GM19468 (cell line): ENCODE results near the gene KANSL2.
"Not testable (repeated sequence)": the region's sequence is repeated elsewhere in the genome, so short reads cannot be mapped to it uniquely, and the experiment has no call there.

Source experiments
- ATAC-seq: cut with Tn5 transposase; IDR thresholded peaks from one replicate; pipeline ENCODE4 v1.9.1; 2021; ENCODE audit warnings: mild to moderate bottlenecking, moderate library complexity, moderate number of reproducible peaks; ENCODE audit not compliant: unreplicated experiment; ENCODE audit errors: extremely low read depth

KANSL2 gene

GRCh38 chr12:48622997-48623396 is 59.0 kb downstream of the KANSL2 start:
- ATAC-seq: not testable (repeated sequence)

DNA sequence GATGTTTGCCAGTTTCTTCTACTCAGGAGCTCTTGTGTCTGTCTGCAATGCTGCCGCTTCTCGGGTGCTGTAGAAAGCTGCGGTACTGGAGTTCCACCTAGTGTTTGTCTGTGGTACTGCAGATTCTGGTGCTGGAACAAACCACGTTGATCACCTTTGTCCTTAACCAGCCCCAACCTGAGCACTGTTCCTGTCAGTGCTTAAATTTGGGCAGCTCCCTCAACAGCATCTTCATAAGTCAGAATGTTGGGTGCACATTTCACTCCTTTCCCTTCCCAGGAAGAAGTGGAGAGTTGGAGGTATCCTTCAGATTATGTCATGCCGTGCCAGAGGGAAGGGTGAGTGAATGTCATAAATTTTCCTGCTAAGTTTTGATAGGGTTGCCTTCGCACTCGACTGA is 63.5 kb downstream of the KANSL2 start:
- ATAC-seq: no peak

DNA sequence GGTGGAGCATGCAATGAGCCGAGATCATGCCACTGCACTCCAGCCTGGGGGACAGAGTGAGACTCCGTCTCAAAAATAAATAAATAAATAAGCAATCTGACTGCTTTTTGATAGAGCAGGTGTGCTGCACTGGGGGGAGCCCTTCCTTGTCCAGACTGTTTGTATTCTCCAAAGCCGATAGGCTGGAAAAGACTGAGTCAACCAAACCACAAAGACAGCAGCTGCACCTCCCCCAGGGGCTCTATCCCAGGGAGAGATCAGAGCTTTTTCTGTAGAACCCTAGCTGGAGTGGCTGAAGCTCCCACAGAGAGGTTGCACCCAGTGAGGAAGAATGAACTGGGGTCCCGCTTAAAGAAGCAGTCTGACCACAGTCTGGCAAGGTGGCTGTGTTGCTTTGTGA is 66.4 kb downstream of the KANSL2 start:
- no peak for ATAC-seq

- no peak for ATAC-seq
These were observed 68.7 kb downstream of the KANSL2 start for GRCh38 chr12:48613321-48613720.
